Smooth muscle cell (in vitro differentiated cells): ENCODE results near the gene HYAL2. TPM values are rescaled to one million over a fixed set of nuclear protein-coding genes. Genes with fewer than 3 reads are reported as not detected.

ENCODE experiments used
- DNase-seq: peaks from one replicate; lab custom pipeline; 2025; ENCODE audit not compliant: unreplicated experiment; lab: John Stamatoyannopoulos, UW
- H2AFZ ChIP-seq: fragments of 200-600 bp; sonication (generic); 2 replicates; pipeline ENCODE4 v1.6.0; 2016; ENCODE audit warnings: antibody characterized with exemption, low read depth, mild to moderate bottlenecking
- H3F3A ChIP-seq: fragments of 200-600 bp; sonication (generic); 2 replicates; pipeline ENCODE4 v1.6.0; 2017; ENCODE audit warnings: antibody characterized with exemption, low read depth
- H3K27ac ChIP-seq: fragments of 200-600 bp; sonication (generic); 2 replicates; pipeline ENCODE4 v1.5.1; 2016; ENCODE audit warnings: low read depth, mild to moderate bottlenecking
- H3K27me3 ChIP-seq: fragments of 200-600 bp; sonication (generic); 2 replicates; pipeline ENCODE4 v1.6.1; 2016; ENCODE audit warnings: low read depth, mild to moderate bottlenecking
- H3K36me3 ChIP-seq: fragments of 200-600 bp; sonication (generic); 2 replicates; pipeline ENCODE4 v1.5.1; 2016; ENCODE audit warnings: low read depth
- H3K4me1 ChIP-seq: fragments of 200-600 bp; sonication (generic); 2 replicates; pipeline ENCODE4 v1.5.1; 2016; ENCODE audit warnings: low read depth
- H3K4me2 ChIP-seq: fragments of 200-600 bp; sonication (generic); 2 replicates; pipeline ENCODE4 v1.6.0; 2016; ENCODE audit warnings: mild to moderate bottlenecking
- H3K4me3 ChIP-seq: fragments of 200-600 bp; sonication (generic); 2 replicates; pipeline ENCODE4 v1.5.1; 2016; ENCODE audit warnings: mild to moderate bottlenecking
- H3K79me2 ChIP-seq: fragments of 200-600 bp; sonication (generic); 2 replicates; pipeline ENCODE4 v1.6.0; 2016; ENCODE audit warnings: low read depth, mild to moderate bottlenecking
- H3K9ac ChIP-seq: fragments of 200-600 bp; sonication (generic); 2 replicates; pipeline ENCODE4 v1.6.0; 2016; ENCODE audit warnings: low read depth
- H3K9me3 ChIP-seq: fragments of 200-600 bp; sonication (generic); replicated peaks from 2 replicates; pipeline ENCODE4 v1.5.1; 2016; ENCODE audit warnings: low read depth
- H4K20me1 ChIP-seq: fragments of 200-600 bp; sonication (generic); 2 replicates; pipeline ENCODE4 v1.6.0; 2016; ENCODE audit warnings: low read depth
- WGBS: methylation state at CpG from one replicate; pipeline ENCODE4 v1.1.7; 2016; ENCODE audit warnings: low lambda C conversion rate; 5-methylcytosine and 5-hydroxymethylcytosine counted together
- polyA plus RNA-seq: library from polyadenylated mRNA; unstranded; fragments of >200 nt; fragmentation: Nextera tagmentation; extraction: Ambion mirVana; gene quantifications from 2 replicates; pipeline ENCODE4 v1.2.1, GENCODE V29; 2016
- total RNA-seq: library from RNA; depleted of rRNA; stranded (reverse); fragments of >200 nt; gene quantifications from 2 replicates; pipeline ENCODE4 v1.2.3, GENCODE V29; 2014
- TF ChIP-seq, protein P1 (sequence below): fragments of 200-600 bp; sonication (generic); IDR thresholded peaks from 2 replicates; pipeline ENCODE4 v1.5.1; 2017; ENCODE audit warnings: borderline replicate concordance, mild to moderate bottlenecking, antibody characterized with exemption; ENCODE audit not compliant: insufficient read depth, poor library complexity, severe bottlenecking

Gene HYAL2
- total and polyA plus RNA-seq, 2 experiments from 2014 or later = 83.3 to 88.0 TPM

DNA sequence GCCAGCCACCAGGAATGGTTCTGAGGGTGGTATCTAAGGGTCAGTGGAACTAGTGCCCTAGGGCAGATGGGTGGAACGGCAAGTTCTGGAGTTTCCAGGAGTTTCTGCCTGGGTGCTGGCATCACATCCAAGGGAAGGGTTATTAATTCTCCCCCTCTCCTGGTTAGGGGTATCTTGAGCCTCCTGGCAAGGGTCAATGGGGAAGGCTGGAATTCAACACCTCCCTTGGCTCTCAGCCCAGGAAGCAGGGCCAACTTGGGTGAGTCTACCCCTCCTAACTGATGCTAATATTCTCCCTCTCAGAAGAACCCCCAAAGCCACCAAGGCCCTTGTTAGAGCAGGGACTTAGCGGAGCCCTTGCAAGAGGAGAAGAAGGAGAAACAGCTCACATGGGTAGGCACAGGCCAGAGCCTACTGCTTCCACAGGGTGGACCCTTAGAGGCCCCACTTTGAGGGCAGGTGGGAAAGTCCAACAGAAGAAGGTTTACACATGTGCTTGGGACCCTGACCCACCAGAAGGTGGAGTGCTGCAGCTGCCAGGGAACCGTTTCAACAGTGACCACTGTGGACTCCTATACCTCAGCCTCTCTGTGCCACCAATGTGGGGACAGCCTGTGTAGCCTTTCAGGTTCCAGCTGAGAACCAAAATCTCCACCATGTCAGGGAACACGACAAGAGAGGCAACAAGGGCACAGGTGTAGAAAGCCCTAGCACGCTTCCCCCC lies 33.4 kb upstream of the HYAL2 start:
- DNase-seq = no peak
- TF ChIP-seq, protein P1, sequence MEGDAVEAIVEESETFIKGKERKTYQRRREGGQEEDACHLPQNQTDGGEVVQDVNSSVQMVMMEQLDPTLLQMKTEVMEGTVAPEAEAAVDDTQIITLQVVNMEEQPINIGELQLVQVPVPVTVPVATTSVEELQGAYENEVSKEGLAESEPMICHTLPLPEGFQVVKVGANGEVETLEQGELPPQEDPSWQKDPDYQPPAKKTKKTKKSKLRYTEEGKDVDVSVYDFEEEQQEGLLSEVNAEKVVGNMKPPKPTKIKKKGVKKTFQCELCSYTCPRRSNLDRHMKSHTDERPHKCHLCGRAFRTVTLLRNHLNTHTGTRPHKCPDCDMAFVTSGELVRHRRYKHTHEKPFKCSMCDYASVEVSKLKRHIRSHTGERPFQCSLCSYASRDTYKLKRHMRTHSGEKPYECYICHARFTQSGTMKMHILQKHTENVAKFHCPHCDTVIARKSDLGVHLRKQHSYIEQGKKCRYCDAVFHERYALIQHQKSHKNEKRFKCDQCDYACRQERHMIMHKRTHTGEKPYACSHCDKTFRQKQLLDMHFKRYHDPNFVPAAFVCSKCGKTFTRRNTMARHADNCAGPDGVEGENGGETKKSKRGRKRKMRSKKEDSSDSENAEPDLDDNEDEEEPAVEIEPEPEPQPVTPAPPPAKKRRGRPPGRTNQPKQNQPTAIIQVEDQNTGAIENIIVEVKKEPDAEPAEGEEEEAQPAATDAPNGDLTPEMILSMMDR = no peak
- Histone ChIP-seq H2AFZ (no peak overlapping the region), H4K20me1 (peaks cover 41% of the 10 kb centered on the region), H3F3A (no peaks in the 10 kb centered on the region), H3K9ac (no peak overlapping the region), H3K27me3 (no peaks in the 10 kb centered on the region), H3K79me2 (peaks cover 48% of the 10 kb centered on the region), H3K9me3 (no peaks in the 10 kb centered on the region), H3K4me3 (peak overlapping the region; percentile 64), H3K36me3 (no peaks in the 10 kb centered on the region), H3K4me2 (peak overlapping the region; percentile 92), H3K27ac (no peak overlapping the region), H3K4me1 (peaks cover 29% of the 10 kb centered on the region)
- WGBS = 90% methylated on average over 5 of the region's 5 CpGs

DNA sequence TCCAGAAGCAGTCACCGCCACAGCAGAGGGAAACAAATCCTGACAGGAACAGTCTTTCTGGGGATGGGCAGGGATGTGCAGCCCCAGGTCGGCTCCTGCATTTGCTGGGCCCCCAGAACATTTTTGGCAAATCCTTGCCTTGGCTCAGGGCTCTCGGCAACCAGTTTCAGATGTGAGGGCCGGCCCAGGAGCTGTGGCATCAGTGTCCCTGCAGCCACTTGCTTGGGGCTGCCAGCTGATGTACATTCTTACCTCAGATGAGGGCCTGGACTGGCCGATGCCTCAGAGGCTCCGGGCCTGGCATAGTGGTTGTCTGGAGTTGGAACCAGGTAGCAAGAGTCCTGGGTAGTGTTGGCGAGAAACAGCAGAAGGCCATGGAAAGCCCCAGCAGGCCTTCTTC lies 32.3 kb upstream of the HYAL2 start:
- Histone ChIP-seq H4K20me1 (peaks cover 41% of the 10 kb centered on the region), H3K9me3 (no peaks in the 10 kb centered on the region), H3K79me2 (peaks cover 52% of the 10 kb centered on the region), H3K4me1 (peaks cover 35% of the 10 kb centered on the region), H3K27me3 (no peaks in the 10 kb centered on the region), H3K9ac (no peak overlapping the region), H3K27ac (no peak overlapping the region), H3K4me2 (no peak overlapping the region), H3F3A (no peaks in the 10 kb centered on the region), H2AFZ (no peak overlapping the region), H3K36me3 (no peaks in the 10 kb centered on the region), H3K4me3 (no peak overlapping the region)
- no peak for DNase-seq
- TF ChIP-seq, protein P1 = no peak
- WGBS = 94% methylated on average over 7 of the region's 7 CpGs

DNA sequence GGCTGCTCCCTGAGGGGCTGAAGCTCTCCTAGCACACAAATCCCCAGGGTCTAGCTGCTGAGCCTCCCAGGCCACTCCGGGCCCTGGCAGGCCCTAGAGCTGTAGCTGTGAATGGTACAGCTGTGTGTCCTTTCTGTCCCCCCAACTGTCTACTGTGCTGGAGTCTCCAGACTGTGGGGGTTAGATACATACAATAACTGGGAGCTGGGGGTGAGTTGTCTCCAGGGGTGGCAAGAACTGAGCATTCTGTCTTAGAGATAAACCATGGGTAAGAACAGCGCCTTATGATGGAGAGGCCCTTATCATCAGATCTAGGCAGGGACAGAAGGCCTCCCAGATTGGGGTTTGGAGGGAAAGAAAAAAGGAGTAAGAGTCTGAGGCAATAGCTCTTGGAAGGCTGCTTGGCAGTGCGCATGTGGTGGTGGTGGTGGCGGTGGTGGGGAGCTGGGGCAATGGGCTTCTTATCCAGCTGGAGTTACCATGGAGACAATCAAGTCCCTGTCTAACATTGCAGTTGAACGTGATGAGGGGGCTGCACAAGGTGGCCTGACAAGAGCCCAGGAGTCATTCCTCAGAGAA lies 31.7 kb upstream of the HYAL2 start:
- no peak for DNase-seq
- Histone ChIP-seq H3K4me2 (no peak overlapping the region), H3K4me1 (peaks cover 38% of the 10 kb centered on the region), H3F3A (no peaks in the 10 kb centered on the region), H3K27ac (no peak overlapping the region), H2AFZ (no peak overlapping the region), H4K20me1 (peaks cover 41% of the 10 kb centered on the region), H3K79me2 (peaks cover 57% of the 10 kb centered on the region), H3K36me3 (no peaks in the 10 kb centered on the region), H3K27me3 (no peaks in the 10 kb centered on the region), H3K9ac (no peak overlapping the region), H3K9me3 (no peaks in the 10 kb centered on the region), H3K4me3 (no peak overlapping the region)
- WGBS = 95% methylated on average over 5 of the region's 5 CpGs
- TF ChIP-seq, protein P1 = no peak
